Tibial nerve (tissue), 4 donors: ENCODE measurements around the gene OR5B2. TPM values are rescaled to one million over a fixed set of nuclear protein-coding genes. Genes with fewer than 3 reads are reported as not detected.

Experiments
- DNase-seq, 2 donors: peaks; one replicate each; pipeline ENCODE4 v3.0.0-alpha.2; 2019; ENCODE audit warnings: low spot score in 2 of 2
- H3K27ac ChIP-seq, 4 donors: fragments of 200-600 bp; sonication (generic) in 3 of 4; one replicate each; pipeline ENCODE4 v1.5.1; 2017 to 2019; ENCODE audit warnings: mild to moderate bottlenecking in 1 of 4
- H3K27me3 ChIP-seq, 2 donors: fragments of 200-600 bp; sonication (generic) in 1 of 2; one replicate each; pipeline versions ENCODE4 v1.5.1 to v1.6.0; 2017 to 2019
- H3K36me3 ChIP-seq, 3 donors: fragments of 200-600 bp; sonication (generic); one replicate each; pipeline ENCODE4 v1.5.1; 2018 to 2019
- H3K4me1 ChIP-seq, 4 donors: fragments of 200-600 bp; sonication (generic) in 3 of 4; one replicate each; pipeline ENCODE4 v1.5.1; 2017 to 2019
- H3K4me3 ChIP-seq, 4 donors: fragments of 200-600 bp; sonication (generic) in 3 of 4; one replicate each; pipeline ENCODE4 v1.5.1; 2017 to 2019; ENCODE audit warnings: mild to moderate bottlenecking in 1 of 4, moderate library complexity in 1 of 4
- H3K9me3 ChIP-seq, 4 donors: fragments of 200-600 bp; sonication (generic) in 3 of 4; one replicate each; pipeline ENCODE4 v1.5.1; 2017 to 2019
- CTCF ChIP-seq, 5 experiments: fragments of 200-600 bp in 3 of 5; fragments of 450-650 bp in 2 of 5; sonication (generic) in 3 of 5; IDR thresholded peaks; one replicate each; pipeline ENCODE4 v1.5.1; 2016 to 2019; ENCODE audit warnings: antibody characterized with exemption in 5 of 5, mild to moderate bottlenecking in 3 of 5, moderate library complexity in 2 of 5
- EP300 ChIP-seq, 2 donors: sonication (generic); formaldehyde crosslinking; IDR thresholded peaks; one replicate each; pipeline ENCODE4 v1.6.1; 2017; ENCODE audit warnings: antibody characterized with exemption in 2 of 2, mild to moderate bottlenecking in 1 of 2
- POLR2A ChIP-seq, 2 donors: fragments of 450-650 bp; IDR thresholded peaks; one replicate each; pipeline ENCODE4 v1.6.1; 2017; ENCODE audit warnings: antibody characterized with exemption in 2 of 2, mild to moderate bottlenecking in 2 of 2, moderate library complexity in 2 of 2
- WGBS, 2 donors: methylation state at CpG; one replicate each; pipeline ENCODE4 v1.1.5; 2018; 5-methylcytosine and 5-hydroxymethylcytosine counted together
- total RNA-seq, 4 donors: library from RNA; depleted of rRNA; stranded (reverse); fragments of >200 nt; gene quantifications; one replicate each; pipeline ENCODE4 v1.1.0, GENCODE V29; 2016

The OR5B2 gene
- total RNA-seq = under 1 TPM in 1 of 4 donors, not detected in 3; 0.42 TPM

- H3K9me3 ChIP-seq = peaks cover 0 to 19% (median 0%) of the 10 kb centered on the region in 4 donors
- no peaks in the 10 kb centered on the region for H3K27me3 ChIP-seq
- H3K36me3 ChIP-seq = no peaks in the 10 kb centered on the region
- WGBS, 2 donors = 64 to 70% methylated on average over 3 of the region's 3 CpGs
- no peak for DNase-seq
- no peak within 1 kb of the TSS for H3K4me3 ChIP-seq
- H3K4me1 ChIP-seq = no peaks in the 10 kb centered on the region
- TF ChIP-seq EP300 (IDR thresholded peaks at IDR 0.05) = no peak
- TF ChIP-seq CTCF (IDR thresholded peaks at IDR 0.05) = no peak
- no peak for TF ChIP-seq POLR2A (IDR thresholded peaks at IDR 0.05)
- H3K27ac ChIP-seq = no peak within 1 kb of the TSS
Measured at GRCh38 chr11:58428021-58428420, at the start of gene OR5B2. Gene OR5B2 (minus strand): TSS chr11:58428121. CDS start chr11:58423261, 4,860 bp downstream.

- Histone ChIP-seq H3K9me3 (peaks cover 0 to 40% (median 6%) of the 10 kb centered on the region in 4 donors), H3K4me3 (no peak overlapping the region), H3K4me1 (no peaks in the 10 kb centered on the region), H3K36me3 (no peaks in the 10 kb centered on the region), H3K27ac (no peak overlapping the region), H3K27me3 (no peaks in the 10 kb centered on the region)
- TF ChIP-seq POLR2A (IDR thresholded peaks at IDR 0.05) = no peak
- no peak for TF ChIP-seq EP300 (IDR thresholded peaks at IDR 0.05)
- TF ChIP-seq CTCF (IDR thresholded peaks at IDR 0.05) = no peak
- DNase-seq = no peak
Measured at GRCh38 chr11:58471892-58472291, 44.0 kb upstream of the OR5B2 start.

GRCh38 chr11:58466293-58466692 lies 38.4 kb upstream of the OR5B2 start:
- no peak for DNase-seq
- Histone ChIP-seq H3K27me3 (no peaks in the 10 kb centered on the region), H3K27ac (no peak overlapping the region), H3K36me3 (no peaks in the 10 kb centered on the region), H3K4me3 (no peak overlapping the region), H3K9me3 (peaks cover 0 to 27% (median 0%) of the 10 kb centered on the region in 4 donors), H3K4me1 (no peaks in the 10 kb centered on the region)
- TF ChIP-seq CTCF (IDR thresholded peaks at IDR 0.05) = no peak
- no peak for TF ChIP-seq POLR2A (IDR thresholded peaks at IDR 0.05)
- 81 to 96% methylated on average over 1 of the region's 1 CpG for WGBS, 2 donors

- H3K9me3 ChIP-seq = peaks cover 0 to 27% (median 0%) of the 10 kb centered on the region in 4 donors
- no peaks in the 10 kb centered on the region for H3K27me3 ChIP-seq
- no peak for DNase-seq
- 53 to 64% methylated on average over 3 of the region's 3 CpGs for WGBS, 2 donors
- H3K36me3 ChIP-seq = no peaks in the 10 kb centered on the region
- no peak overlapping the region for H3K4me3 ChIP-seq
- no peak overlapping the region for H3K27ac ChIP-seq
- no peak for TF ChIP-seq CTCF (IDR thresholded peaks at IDR 0.05)
- H3K4me1 ChIP-seq = no peaks in the 10 kb centered on the region
Measured at GRCh38 chr11:58465690-58466089, 37.8 kb upstream of the OR5B2 start.

GRCh38 chr11:58451585-58451984 lies 23.7 kb upstream of the OR5B2 start:
- no peaks in the 10 kb centered on the region for H3K27me3 ChIP-seq
- H3K4me3 ChIP-seq = no peak overlapping the region
- H3K9me3 ChIP-seq = peaks cover 0 to 21% (median 0%) of the 10 kb centered on the region in 4 donors
- no peaks in the 10 kb centered on the region for H3K36me3 ChIP-seq
- no peak for TF ChIP-seq POLR2A (IDR thresholded peaks at IDR 0.05)
- TF ChIP-seq CTCF (IDR thresholded peaks at IDR 0.05) = no peak
- no peak for TF ChIP-seq EP300 (IDR thresholded peaks at IDR 0.05)
- no peak for DNase-seq
- no peak overlapping the region for H3K27ac ChIP-seq
- 56 to 68% methylated on average over 3 of the region's 3 CpGs for WGBS, 2 donors
- H3K4me1 ChIP-seq = no peaks in the 10 kb centered on the region
